ENCODE data around the gene DDX24. TPM values are rescaled to one million over a fixed set of nuclear protein-coding genes. Genes with fewer than 3 reads are reported as not detected.

DDX24 gene
- 100 to 1,000 TPM; 102 to 106 TPM for total RNA-seq
- long read RNA-seq, full-length matches to known transcripts = 48 of 60 reads
- long read RNA-seq, partial matches to known transcripts = 12 of 60 reads
- long read RNA-seq, other reads (novel, unspliced or antisense) = 0 of 60 reads

- DNase-seq (peak; percentile 97 to 98), ATAC-seq (peak; percentile 99)
- intact Hi-C loops (cut with DNase I, micrococcal nuclease) = no loop called here
Measured at GRCh38 chr14:94080621-94081385, at the start of gene DDX24, which contains the start of gene IFI27L1. DDX24 (minus strand) TSS chr14:94081202; CDS start chr14:94079742, 1,460 bp downstream. IFI27L1 (plus strand) TSS chr14:94081310; CDS start chr14:94096938, 15,628 bp downstream.

GRCh38 chr14:94129758-94130414 lies 48.9 kb upstream of the DDX24 start:
- DNase-seq = peak in 1 of 2 donors; percentile 41
- ATAC-seq = peak; percentile 29
- intact Hi-C loops (cut with DNase I, micrococcal nuclease) = loop anchor here in 1 of 2 donors (10.0 kb wide), 1 partner anchor 75 kb away; no protein-coding TSS in a partner anchor

GRCh38 chr14:94129111-94129757 lies 48.2 kb upstream of the DDX24 start, which contains the start of gene IFI27L2:
IFI27L2 (minus strand) TSS chr14:94129604; CDS start chr14:94129564, 40 bp downstream.
- intact Hi-C loops (cut with DNase I, micrococcal nuclease) = no loop called here
- DNase-seq (peak; percentile 76 to 81), ATAC-seq (peak; percentile 92)

GRCh38 chr14:94128216-94128839 lies 47.3 kb upstream of the DDX24 start:
- ATAC-seq = no peak
- DNase-seq = no peak
- intact Hi-C loops (cut with DNase I, micrococcal nuclease) = no loop called here

GRCh38 chr14:94127330-94127729 lies 46.3 kb upstream of the DDX24 start:
- ATAC-seq = no peak
- DNase-seq = no peak
- intact Hi-C loops (cut with DNase I, micrococcal nuclease) = no loop called here

GRCh38 chr14:94126800-94127199 lies 45.8 kb upstream of the DDX24 start:
- intact Hi-C loops (cut with DNase I, micrococcal nuclease) = no loop called here
- no peak for DNase-seq
- ATAC-seq = no peak

- intact Hi-C loops (cut with DNase I, micrococcal nuclease) = no loop called here
- ATAC-seq = no peak
- DNase-seq = no peak
Measured at GRCh38 chr14:94126419-94126677, 45.3 kb upstream of the DDX24 start.

- DNase-seq (no peak), ATAC-seq (no peak)
- intact Hi-C loops (cut with DNase I, micrococcal nuclease) = no loop called here
Measured at GRCh38 chr14:94125659-94126418, 44.8 kb upstream of the DDX24 start.

- DNase-seq (no peak), ATAC-seq (no peak)
- intact Hi-C loops (cut with DNase I, micrococcal nuclease) = no loop called here
Measured at GRCh38 chr14:94124582-94125377, 43.8 kb upstream of the DDX24 start.

- DNase-seq (no peak), ATAC-seq (no peak)
- intact Hi-C loops (cut with DNase I, micrococcal nuclease) = no loop called here
Measured at GRCh38 chr14:94123868-94124267, 42.9 kb upstream of the DDX24 start.

- intact Hi-C loops (cut with DNase I, micrococcal nuclease) = no loop called here
- no peak for DNase-seq
- ATAC-seq = no peak
Measured at GRCh38 chr14:94123296-94123695, 42.3 kb upstream of the DDX24 start.

GRCh38 chr14:94122438-94122837 lies 41.4 kb upstream of the DDX24 start:
- ATAC-seq (no peak), DNase-seq (no peak)
- intact Hi-C loops (cut with DNase I, micrococcal nuclease) = no loop called here

GRCh38 chr14:94121485-94121884 lies 40.5 kb upstream of the DDX24 start:
- no peak for DNase-seq
- intact Hi-C loops (cut with DNase I, micrococcal nuclease) = no loop called here

GRCh38 chr14:94120667-94121340 lies 39.8 kb upstream of the DDX24 start:
- DNase-seq = no peak
- intact Hi-C loops (cut with DNase I, micrococcal nuclease) = no loop called here

More at GRCh38 chr14:94121485-94121884, 40.5 kb upstream of the DDX24 start:
- ATAC-seq = no peak

GRCh38 chr14:94119071-94119470 lies 38.1 kb upstream of the DDX24 start:
- ATAC-seq (no peak), DNase-seq (no peak)
- intact Hi-C loops (cut with DNase I, micrococcal nuclease) = no loop called here

More at GRCh38 chr14:94120667-94121340, 39.8 kb upstream of the DDX24 start:
- ATAC-seq = no peak

GRCh38 chr14:94117856-94118255 lies 36.9 kb upstream of the DDX24 start:
- DNase-seq (no peak), ATAC-seq (no peak)
- intact Hi-C loops (cut with DNase I, micrococcal nuclease) = no loop called here

GRCh38 chr14:94116701-94117100 lies 35.7 kb upstream of the DDX24 start:
- ATAC-seq = no peak
- no peak for DNase-seq
- intact Hi-C loops (cut with DNase I, micrococcal nuclease) = no loop called here

Data from left colon (tissue), 2 donors.